NCI-H526 (cell line): Measurements from ENCODE around the gene TPPP2.
"Not testable (repeated sequence)": the region's sequence is repeated elsewhere in the genome, so short reads cannot be mapped to it uniquely, and the experiment has no call there.

ENCODE experiments used
- DNase-seq, 2 experiments: peaks; one replicate each; lab custom pipeline; 2025; lab: John Stamatoyannopoulos, UW

Gene TPPP2

DNA sequence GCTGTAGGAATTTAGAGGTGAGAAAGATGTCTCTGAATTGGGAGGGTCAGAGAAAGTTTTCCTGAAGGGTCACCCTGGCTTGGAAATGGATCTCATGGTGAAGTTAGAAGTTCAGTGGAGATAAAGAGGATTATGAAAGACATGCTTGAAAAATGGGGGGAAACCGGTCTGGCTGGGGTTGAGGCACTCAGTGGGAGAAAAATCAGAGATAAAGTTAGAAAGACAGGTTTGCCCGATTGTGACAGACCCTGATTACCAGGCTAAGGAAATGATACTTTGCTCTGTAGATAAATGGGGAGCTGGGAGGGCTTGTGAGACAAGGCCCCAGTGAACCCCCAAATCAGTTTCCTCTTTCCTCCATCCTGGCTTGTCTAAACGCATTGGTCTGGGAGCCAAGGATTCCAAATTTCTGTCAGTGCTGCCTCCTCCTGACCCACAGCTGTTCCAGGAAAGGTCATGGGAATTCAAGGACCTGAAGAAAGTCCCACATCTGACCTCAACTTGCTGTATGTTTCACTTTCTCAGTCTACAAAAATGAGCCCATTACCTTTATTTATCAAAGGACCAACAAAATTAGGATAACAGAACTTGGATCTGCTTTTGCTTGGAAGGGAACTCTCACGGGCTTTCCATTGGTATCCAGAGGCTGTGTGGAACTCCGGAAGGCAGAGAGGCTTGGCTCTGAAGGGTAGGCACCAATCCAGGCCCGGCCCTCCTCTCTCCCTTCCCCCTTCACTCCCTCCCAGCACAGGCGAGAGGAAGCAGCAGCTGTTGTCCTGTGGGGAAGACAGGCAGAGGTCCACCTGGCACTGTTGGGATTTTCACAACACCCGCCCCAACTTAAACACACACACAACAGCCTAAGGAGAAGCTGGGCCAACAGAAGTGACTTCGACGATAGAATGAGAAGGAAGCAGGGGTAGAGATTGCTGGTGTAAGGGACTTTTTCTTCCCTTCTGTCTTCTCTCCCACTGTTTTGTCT is 8.7 kb downstream of the TPPP2 start:
- no peak for DNase-seq

DNA sequence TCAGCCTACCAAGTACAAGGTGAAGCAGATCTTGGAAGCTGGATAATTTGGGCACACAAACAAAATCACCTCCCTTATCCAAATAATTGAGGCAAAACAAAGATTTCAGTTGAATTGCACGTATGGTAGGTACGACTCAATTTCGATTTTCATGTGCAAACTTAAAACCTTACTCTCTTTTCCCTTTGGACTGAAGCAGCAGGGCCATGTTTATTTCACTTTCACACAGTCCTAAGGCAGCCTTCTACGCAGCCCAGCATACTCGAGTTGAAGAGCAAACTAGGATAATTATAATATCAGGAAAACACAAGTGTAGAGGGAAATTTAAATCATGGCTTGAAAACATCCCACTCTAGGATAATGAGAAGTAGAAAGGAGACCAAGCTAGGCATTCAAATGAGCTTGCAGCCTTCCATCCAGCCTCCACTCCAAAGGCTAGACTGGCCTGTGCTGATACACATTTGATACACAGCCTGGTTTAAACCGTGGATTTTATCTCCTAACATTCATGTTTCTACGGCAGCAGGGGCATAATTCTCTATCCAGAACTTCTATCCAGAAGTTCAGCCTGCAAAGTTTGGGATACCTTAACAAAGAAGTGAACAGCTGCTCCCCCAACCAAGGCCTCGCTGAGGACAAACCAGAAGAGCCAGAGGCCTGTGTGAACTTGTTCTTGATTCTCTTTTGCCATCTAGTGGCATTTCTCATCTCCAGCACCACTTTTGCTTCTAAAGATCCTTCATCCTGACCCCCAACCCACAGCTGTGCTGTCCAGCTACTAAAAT is 9.8 kb downstream of the TPPP2 start:
- peak; percentile 30 to 67 for DNase-seq

DNA sequence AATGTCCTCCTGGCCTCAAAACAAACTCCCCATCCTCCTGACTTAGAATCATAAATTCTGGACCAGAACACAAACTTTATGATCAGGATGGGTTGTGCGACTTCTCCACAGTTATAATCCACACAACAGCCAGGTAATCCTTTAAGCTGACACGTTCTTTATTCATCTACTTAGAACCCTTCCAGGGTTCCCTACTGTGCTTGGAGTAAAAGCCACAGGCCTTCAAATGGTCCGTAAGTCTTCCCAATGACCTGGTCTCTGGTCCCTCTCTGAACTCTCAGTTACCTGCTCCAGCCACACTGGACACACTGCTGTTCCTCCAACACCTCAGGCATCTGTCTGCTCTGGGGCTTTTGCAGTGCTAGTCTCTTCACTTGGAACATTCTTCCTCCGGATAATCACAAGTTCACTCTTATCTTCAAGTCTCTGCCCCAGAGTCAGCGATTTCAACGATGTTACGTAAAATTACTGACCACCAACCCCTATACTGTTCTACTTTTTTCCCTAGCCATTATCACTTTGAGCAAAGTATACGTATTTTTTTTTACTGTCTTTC is 10.4 kb downstream of the TPPP2 start:
- DNase-seq: no peak

DNA sequence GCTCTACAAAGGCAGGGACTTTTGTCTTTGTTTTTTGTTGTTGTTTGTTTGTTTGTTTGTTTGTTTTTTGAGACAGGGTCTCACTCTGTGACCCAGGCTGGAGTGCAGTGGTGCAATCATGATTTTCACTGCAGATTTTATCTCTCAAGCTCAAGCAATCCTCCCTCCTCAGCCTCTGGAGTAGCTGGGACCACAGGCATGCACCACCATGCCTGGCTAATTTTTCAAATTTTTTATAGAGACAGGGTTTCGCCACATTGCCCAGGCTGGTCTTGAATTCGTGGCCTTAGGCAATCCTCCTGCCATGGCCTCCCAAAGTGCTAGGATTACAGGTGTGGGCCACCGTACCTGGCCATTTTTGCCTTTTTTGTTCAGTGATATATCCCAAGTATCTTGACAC is 10.9 kb downstream of the TPPP2 start:
- not testable (repeated sequence) for DNase-seq

DNA sequence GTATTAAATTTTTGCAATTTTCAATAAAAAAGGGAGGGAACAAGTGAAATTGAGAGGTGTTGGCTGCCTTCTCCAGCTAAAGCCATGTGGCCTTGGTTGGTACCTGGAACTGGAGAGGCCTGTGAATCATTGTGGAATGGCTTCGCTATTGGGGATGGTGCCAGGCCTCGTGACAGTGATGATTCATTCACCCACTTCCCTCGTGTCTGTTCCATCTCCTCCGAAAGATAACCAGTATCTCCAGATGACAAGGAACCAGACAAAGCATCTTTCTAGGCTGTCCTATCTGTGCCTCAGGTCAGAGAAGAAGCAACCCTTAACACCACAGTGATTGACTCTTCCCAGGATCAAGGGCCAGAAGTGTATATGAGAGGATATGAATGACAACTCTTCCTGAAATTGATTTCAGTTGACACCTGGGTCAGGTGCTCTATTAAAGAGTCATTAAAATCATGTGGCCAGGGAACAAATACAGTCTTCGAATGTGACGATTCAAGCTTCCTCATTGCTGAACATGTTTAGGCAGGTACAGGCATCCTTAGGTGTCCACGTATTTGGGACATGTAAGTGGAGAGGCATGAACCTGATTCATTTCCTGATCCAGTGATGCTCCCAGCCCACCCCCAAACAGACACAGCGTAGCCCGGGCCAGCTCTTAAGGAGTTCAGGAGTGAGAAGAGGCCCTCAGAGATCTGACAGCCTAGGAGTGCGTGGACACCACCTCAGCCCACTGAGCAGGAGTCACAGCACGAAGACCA is 11.8 kb downstream of the TPPP2 start, which contains the start of gene RNASE7:
TSS of gene RNASE7 (plus strand) at position 687 of the 758 bp plus-strand sequence. CDS start 631 bp downstream, outside the sequence.
- DNase-seq: no peak

DNA sequence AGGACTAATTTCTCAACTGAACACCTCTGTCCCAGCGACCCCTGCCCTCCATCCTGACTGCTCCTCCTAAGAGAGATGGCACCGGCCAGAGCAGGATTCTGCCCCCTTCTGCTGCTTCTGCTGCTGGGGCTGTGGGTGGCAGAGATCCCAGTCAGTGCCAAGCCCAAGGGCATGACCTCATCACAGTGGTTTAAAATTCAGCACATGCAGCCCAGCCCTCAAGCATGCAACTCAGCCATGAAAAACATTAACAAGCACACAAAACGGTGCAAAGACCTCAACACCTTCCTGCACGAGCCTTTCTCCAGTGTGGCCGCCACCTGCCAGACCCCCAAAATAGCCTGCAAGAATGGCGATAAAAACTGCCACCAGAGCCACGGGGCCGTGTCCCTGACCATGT is 12.9 kb downstream of the TPPP2 start:
- DNase-seq: no peak

DNA sequence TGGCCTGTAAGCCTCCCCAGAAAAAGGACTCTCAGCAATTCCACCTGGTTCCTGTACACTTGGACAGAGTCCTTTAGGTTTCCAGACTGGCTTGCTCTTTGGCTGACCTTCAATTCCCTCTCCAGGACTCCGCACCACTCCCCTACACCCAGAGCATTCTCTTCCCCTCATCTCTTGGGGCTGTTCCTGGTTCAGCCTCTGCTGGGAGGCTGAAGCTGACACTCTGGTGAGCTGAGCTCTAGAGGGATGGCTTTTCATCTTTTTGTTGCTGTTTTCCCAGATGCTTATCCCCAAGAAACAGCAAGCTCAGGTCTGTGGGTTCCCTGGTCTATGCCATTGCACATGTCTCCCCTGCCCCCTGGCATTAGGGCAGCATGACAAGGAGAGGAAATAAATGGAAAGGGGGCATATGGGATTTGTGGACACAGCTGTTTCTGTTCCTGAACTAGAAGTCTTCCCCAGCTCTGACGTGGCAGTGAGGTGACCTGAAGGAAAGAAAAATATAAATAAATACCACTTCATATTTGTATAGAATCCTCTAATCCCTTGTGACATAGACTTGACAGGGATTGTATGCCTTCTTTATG is 13.5 kb downstream of the TPPP2 start:
- DNase-seq: no peak

DNA sequence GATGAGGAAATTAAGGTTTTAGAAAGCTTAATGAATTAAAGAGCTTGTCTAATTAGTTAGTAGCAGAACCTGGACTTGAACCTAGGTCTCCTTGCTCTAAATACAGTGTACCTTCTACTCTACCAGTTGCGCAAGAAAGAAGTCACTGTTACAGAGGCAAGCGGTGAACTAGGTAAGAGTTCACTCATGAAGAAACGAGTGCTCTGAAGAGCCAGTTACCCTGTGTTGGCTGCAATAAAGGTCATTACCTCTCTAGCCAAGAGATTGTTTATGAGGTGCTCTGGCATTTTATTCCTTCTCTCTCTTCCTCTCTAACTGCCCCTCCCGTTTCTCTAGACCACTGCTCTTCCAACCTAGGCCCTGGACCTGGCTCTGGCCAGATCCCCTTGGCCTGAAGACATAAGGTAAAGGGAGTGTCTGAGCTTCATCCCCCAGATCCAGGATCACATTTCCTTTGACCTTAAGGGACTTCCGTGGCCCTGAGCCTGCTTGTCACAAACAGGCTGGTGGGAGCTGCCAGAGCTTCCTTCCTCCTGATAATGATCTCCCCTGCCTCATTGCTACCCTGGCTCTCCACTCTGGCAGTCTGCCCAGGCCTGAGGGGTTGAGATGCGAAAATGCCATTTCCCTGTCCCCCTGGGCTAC is 14.1 kb downstream of the TPPP2 start:
- no peak for DNase-seq

DNA sequence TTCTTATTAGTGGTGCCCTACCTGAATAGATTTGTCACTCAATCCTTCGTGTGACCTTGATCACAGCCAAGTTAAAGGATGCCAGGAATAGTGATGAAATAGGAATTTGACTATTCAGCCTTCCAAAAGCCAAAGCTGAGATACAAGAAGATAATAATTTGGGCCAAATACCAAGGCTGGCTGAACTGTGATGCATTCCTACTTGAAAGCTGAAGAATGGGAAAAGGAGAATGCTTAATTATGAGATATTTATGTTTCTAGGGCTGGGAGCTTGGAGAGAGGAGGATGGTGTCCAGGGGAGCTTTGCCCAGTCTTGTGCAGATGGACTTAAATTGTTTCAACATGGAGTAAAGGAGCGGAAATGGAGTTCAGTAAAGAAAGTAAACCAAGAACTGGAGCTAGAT is 17.4 kb downstream of the TPPP2 start:
- DNase-seq: no peak

DNA sequence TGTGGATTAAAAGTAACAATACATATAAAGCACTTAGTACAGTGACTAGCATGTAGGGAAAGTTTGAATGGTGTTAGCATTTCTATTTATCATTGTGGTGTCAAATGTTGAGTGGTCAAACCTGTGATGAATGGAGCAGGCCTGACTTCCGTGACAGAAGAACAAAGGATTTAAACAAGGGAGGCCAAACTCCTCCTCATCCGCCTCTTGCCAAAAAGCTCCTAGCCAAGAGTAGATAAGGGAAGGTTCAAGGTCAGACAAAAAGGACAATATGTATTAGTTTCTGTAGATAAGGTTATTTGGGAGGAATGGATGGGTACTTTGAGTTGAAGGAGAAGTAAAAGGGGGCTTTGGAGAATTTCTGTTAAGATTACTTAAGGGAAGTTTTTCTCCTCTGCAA is 18.6 kb downstream of the TPPP2 start:
- DNase-seq: no peak

DNA sequence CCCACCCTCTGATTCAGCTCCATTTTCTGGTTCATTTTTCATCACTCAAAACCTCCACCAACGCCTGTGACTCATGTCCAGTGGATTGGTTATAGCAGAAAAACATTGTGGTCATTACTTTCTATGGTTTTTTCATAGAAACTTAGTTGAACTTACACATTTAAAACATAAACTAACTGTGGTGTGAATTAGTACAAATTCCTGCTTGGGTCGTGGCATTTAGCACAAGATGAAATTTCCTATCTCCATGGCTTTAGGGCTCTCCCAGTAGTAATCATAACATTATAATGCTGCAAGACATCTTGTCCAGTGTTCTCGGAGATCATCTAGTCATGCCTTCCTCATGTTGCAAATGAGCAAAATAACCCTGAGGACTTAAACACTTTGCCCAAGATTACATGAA is 19.3 kb downstream of the TPPP2 start:
- DNase-seq: no peak

DNA sequence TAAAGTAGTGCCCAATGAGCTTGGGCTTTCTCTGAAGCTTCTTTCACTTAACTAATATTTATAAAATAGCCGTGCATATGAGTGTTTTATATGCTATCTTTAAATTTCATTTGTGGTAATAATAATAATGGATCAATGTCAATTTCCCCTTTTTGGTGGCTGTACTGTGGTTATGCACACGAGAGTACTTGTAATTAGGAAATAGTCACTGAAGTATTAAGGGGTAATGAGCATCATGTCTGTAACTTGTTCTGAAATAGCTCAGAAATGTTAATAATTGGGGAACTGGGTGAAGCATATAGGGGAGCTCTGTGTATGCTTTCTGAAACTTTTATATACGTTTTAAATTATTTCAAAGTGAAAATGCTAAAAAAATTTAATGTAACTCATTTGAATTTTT is 20.6 kb downstream of the TPPP2 start:
- no peak for DNase-seq

DNA sequence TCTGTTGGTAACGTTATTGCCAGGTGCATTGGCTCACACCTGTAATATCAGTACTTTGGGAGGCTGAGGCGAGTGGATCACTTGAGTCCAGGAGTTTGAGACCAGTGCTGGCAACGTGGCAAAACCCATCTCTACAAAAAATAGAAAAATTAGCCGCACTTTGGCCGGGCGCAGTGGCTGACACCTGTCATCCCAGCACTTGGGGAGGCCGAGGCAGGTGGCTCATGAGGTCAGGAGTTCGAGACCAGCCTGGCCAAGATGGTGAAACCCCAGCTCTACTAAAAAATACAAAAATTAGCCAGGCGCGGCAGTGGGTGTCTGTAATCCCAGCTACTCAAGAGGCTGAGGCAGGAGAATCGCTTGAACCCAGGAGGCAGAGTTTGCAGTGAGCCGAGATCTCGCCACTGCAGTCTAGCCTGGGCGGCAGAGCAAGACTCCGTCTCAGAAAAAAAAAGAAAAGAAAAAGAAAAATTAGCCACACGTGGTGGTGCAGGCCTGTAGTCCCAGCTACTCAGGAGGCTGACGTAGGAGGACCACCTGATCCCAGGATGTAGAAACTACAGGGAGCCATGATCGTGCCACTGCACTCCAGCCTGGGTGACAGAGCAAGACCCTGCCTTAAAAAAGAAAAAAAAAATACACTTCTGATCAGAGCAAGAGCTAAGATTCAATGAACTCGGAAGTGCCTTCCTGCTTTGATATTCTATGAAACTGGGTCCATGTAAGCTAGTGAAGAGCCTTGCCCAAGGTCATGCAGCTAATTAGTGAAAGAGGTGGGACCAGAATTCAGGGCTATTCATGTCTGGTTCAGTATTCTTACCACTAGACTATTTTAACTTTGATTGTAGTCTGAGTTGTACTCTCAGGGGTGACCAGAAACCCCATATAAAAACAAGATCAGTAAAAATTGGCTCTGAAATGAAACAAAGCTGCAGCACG is 23.4 kb downstream of the TPPP2 start:
- DNase-seq: no peak

DNA sequence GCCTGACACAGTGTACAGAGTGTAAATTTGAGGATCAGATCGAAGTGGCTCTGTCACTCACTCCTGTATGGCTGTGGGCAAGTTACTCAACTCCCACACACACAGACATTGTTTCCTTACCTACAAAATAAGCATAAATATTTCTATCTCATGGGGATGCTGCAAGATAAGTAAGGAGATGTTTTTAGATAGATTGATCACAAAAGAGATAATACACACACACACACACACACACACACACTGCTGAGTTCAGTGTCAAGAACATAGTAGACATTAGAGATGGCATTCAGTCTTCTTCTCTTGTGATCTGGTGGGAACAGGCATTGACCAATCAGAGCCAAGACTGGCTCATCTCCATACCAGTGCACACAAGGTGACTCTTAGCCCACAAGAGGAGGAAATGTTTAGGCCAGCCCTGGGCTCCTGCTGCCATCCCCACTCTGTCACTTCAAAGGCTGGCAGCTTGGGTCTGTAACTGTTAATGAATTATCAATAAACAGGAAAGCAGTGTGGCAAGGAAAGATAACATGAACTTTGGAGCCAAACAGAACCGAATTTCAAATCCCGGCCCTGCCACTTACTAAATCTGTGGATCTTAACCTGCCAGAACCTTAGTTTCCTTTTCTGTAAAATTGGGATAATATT is 24.2 kb downstream of the TPPP2 start:
- no peak for DNase-seq

DNA sequence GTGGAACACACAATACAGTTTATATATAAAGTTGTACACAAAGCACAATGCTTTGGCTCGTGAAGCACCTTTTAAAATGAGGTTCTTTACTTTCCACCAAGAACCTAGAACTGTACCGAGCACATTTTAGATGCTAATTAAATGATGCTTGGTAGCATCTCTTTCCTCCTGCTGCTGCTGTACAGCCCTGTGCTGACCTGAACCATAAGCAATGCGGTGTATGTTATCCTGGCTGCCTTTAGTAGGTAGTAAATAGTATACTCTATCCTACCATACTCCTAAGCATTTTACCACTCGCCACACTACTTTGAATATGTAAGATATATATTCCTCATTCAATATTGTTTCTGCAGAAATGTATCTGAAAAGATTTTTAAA is 24.7 kb downstream of the TPPP2 start:
- no peak for DNase-seq

DNA sequence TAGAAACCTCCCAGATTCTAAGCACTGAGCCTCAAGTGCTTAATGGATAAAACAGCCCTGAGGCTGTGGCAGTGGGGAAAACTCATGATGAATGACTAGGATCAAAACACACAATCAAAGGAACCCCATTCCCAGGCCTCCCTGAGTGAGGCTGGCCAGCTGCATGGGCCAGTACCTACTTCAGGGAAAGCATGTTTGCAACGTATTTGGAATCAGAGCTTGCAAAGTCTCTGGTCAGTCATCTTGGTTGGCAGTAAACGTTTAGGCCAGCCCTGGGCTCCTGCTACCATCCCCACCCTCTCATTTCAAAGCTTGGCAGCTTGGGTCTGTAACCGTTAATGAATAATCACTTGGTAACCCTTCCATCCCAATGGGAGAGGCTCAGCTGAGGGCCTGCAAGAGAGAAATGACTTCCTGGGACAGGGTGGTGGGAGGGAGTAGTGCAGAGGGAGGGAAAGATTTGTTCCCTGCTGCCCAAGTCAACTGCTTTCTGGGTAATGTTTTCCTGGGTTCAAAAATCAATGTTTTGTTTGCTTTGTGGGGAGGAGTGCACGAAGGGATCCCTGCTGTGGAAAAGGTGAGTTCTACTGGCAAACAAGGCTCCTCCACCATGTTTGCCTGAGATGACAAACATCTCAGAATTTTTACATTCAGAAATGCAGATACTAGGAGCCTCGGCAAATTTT is 25.6 kb downstream of the TPPP2 start:
- no peak for DNase-seq

DNA sequence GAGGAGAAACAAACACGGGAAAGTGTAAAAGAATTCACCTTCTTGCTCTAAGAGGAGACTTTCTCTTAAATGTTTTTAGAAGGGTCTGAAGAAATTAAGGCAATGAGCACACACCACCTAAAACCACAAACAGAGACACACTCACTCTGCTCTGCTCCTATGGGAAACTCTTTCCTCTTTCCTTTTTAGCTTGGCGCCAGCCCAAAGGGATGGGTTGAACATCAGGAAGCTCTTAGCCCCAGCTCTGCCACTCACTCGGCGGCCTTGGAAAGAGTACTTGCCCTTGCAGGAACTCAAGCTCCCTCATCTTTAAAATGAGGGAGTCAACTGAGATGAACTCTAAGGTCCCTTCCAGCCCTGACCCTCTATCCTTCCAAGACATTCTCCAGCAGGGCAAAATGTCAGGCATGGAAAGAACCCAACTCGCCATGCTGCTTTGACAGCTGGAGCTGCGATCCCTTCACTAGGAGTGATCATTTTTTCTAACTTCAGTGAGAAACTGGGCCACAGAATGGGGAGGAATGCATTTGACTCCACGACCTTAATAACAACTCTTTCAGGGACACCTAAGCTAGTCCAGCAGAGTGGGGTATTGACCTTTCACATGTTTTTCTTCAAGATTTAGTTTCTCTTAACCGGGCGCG is 26.6 kb downstream of the TPPP2 start:
- DNase-seq: no peak
